Measurements from ENCODE around the gene PIGN. TPM values are rescaled to one million over a fixed set of nuclear protein-coding genes. Genes with fewer than 3 reads are reported as not detected.

PIGN gene
- total and polyA plus RNA-seq, 2 donors (not counting 1 experiment from before 2014, with no cell fraction given) = 2.7 to 37.3 TPM

DNA sequence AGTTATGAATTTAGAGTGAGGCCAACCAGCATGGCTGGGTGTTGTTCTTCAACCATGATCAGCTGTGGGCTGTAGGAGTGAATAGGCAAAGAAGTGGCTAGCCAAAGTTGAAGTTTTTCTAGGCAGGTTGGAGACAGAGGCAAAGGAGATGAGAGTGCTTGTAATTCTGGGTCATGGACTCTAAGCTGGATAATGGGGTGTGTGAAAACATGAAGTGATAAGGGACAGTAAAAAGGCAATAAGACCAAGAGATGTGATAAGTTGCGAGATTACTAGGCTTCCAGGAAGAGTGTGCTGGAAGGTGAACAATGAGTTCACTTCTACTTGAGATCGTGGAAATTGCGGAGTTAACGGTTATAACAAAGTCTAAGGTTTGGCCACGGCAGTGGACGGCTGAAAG lies 175.4 kb downstream of the PIGN start:
- 91% methylated on average over 3 of the region's 6 CpGs for WGBS (ENCODE audit: insufficient coverage)

DNA sequence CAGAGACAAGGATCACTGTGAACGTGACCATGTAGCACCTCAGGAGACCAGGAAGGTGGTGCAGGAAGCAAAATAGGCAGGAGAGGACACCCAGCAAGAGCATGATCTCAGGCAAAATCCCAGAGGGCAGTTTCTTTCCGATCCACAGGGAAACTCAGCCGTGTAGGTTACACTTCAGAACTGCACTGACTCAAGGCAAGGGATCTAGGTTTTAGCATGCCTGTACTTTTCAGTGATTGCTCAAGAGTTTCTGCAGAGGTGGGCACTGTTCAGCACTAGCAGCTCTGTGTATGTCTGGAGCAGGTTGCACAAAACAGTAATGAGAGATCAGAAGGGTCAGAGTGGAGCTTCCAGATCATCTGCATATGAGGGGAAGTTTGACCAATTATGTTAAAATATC lies 177.3 kb downstream of the PIGN start:
- intact Hi-C loops (cut with micrococcal nuclease) = no loop called here
- Histone ChIP-seq H3K4me1 (ENCODE audit: control insufficient read depth in 2 of 2, insufficient read depth in 2 of 2, low read length in 2 of 2) (no peaks in the 10 kb centered on the region), H3K36me3 (replicated peaks in 1 of 2; ENCODE audit: control extremely low read depth in 1 of 2, control insufficient read depth in 1 of 2, extremely low read depth in 1 of 2, insufficient read depth in 2 of 2, low read length in 1 of 2) (no peaks in the 10 kb centered on the region), H4K20me1 (ENCODE audit: control insufficient read depth, insufficient read depth, low read length, poor library complexity, severe bottlenecking) (no peaks in the 10 kb centered on the region), H3K4me3 (ENCODE audit: control extremely low read depth in 1 of 5, extremely low read depth in 1 of 5, insufficient read depth in 1 of 5, low read depth in 2 of 5, low read length in 4 of 5) (no peak overlapping the region), H3K9me3 (ENCODE audit: control extremely low read depth in 1 of 3, control insufficient read depth in 2 of 3, insufficient read depth in 1 of 3, low read length in 2 of 3) (peaks cover 1 to 7% (median 2%) of the 10 kb centered on the region in 3 donors), H3K79me2 (ENCODE audit: control insufficient read depth, insufficient read depth, low read length) (no peaks in the 10 kb centered on the region), H3K27me3 (replicated peaks in 1 of 4; ENCODE audit: control extremely low read depth in 1 of 4, control insufficient read depth in 3 of 4, insufficient read depth in 4 of 4, low read length in 3 of 4) (no peaks in the 10 kb centered on the region), H3K27ac (ENCODE audit: low read length in 2 of 2) (no peak overlapping the region), H3K4me2 (replicated peaks; ENCODE audit: low read depth, low read length, poor library complexity, severe bottlenecking) (no peak overlapping the region), H3K9ac (ENCODE audit: low read length) (no peak overlapping the region), H2AFZ (ENCODE audit: insufficient read depth, low read depth, low read length, poor library complexity, severe bottlenecking) (no peak overlapping the region)
- H3K9me3 Mint-ChIP-seq (ENCODE audit: insufficient read depth) = no peaks in the 10 kb centered on the region
- ChIA-PET POLR2A (no interaction called here), CTCF (no interaction called here)
- H3K27me3 Mint-ChIP-seq = peaks cover 11% of the 10 kb centered on the region
- TF ChIP-seq, protein P1, sequence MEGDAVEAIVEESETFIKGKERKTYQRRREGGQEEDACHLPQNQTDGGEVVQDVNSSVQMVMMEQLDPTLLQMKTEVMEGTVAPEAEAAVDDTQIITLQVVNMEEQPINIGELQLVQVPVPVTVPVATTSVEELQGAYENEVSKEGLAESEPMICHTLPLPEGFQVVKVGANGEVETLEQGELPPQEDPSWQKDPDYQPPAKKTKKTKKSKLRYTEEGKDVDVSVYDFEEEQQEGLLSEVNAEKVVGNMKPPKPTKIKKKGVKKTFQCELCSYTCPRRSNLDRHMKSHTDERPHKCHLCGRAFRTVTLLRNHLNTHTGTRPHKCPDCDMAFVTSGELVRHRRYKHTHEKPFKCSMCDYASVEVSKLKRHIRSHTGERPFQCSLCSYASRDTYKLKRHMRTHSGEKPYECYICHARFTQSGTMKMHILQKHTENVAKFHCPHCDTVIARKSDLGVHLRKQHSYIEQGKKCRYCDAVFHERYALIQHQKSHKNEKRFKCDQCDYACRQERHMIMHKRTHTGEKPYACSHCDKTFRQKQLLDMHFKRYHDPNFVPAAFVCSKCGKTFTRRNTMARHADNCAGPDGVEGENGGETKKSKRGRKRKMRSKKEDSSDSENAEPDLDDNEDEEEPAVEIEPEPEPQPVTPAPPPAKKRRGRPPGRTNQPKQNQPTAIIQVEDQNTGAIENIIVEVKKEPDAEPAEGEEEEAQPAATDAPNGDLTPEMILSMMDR (IDR thresholded peaks at IDR 0.05) = no peak
- TF ChIP-seq EZH2 (IDR thresholded peaks at IDR 0.05; ENCODE audit: borderline replicate concordance, insufficient read depth, low read depth, low read length, poor library complexity, severe bottlenecking) = no peak
- no peak overlapping the region for H3K27ac Mint-ChIP-seq
- H3K4me1 Mint-ChIP-seq = no peaks in the 10 kb centered on the region
- no peak overlapping the region for H3K4me3 Mint-ChIP-seq
- ATAC-seq (ENCODE audit: low read depth) = no peak
- WGBS (ENCODE audit: insufficient coverage) = 92% methylated on average over 3 of the region's 3 CpGs
- no peak for DNase-seq

More for the DNA sequence above, 175.4 kb downstream of the PIGN start:
- ChIA-PET CTCF (no interaction called here), POLR2A (no interaction called here)
- Histone ChIP-seq H3K4me3 (ENCODE audit: control extremely low read depth in 1 of 5, extremely low read depth in 1 of 5, insufficient read depth in 1 of 5, low read depth in 2 of 5, low read length in 4 of 5) (no peak overlapping the region), H3K4me1 (ENCODE audit: control insufficient read depth in 2 of 2, insufficient read depth in 2 of 2, low read length in 2 of 2) (no peaks in the 10 kb centered on the region), H3K4me2 (replicated peaks; ENCODE audit: low read depth, low read length, poor library complexity, severe bottlenecking) (no peak overlapping the region), H2AFZ (ENCODE audit: insufficient read depth, low read depth, low read length, poor library complexity, severe bottlenecking) (no peak overlapping the region), H4K20me1 (ENCODE audit: control insufficient read depth, insufficient read depth, low read length, poor library complexity, severe bottlenecking) (no peaks in the 10 kb centered on the region), H3K9ac (ENCODE audit: low read length) (no peak overlapping the region), H3K36me3 (replicated peaks in 1 of 2; ENCODE audit: control extremely low read depth in 1 of 2, control insufficient read depth in 1 of 2, extremely low read depth in 1 of 2, insufficient read depth in 2 of 2, low read length in 1 of 2) (no peaks in the 10 kb centered on the region), H3K27ac (ENCODE audit: low read length in 2 of 2) (no peak overlapping the region), H3K9me3 (ENCODE audit: control extremely low read depth in 1 of 3, control insufficient read depth in 2 of 3, insufficient read depth in 1 of 3, low read length in 2 of 3) (peaks cover 0 to 1% (median 0%) of the 10 kb centered on the region in 3 donors), H3K79me2 (ENCODE audit: control insufficient read depth, insufficient read depth, low read length) (no peaks in the 10 kb centered on the region), H3K27me3 (replicated peaks in 1 of 4; ENCODE audit: control extremely low read depth in 1 of 4, control insufficient read depth in 3 of 4, insufficient read depth in 4 of 4, low read length in 3 of 4) (no peaks in the 10 kb centered on the region)
- peaks cover 11% of the 10 kb centered on the region for H3K27me3 Mint-ChIP-seq
- intact Hi-C loops (cut with micrococcal nuclease) = no loop called here
- ATAC-seq (ENCODE audit: low read depth) (no peak), DNase-seq (no peak)
- TF ChIP-seq EZH2 (IDR thresholded peaks at IDR 0.05; ENCODE audit: borderline replicate concordance, insufficient read depth, low read depth, low read length, poor library complexity, severe bottlenecking) = no peak
- TF ChIP-seq, protein P1 (IDR thresholded peaks at IDR 0.05) = no peak
- H3K4me1 Mint-ChIP-seq = no peaks in the 10 kb centered on the region
- no peaks in the 10 kb centered on the region for H3K9me3 Mint-ChIP-seq (ENCODE audit: insufficient read depth)
- no peak overlapping the region for H3K27ac Mint-ChIP-seq
- H3K4me3 Mint-ChIP-seq = no peak overlapping the region

Data from B cell (primary cell).